Measurements from ENCODE around the gene H2BK1. TPM values are rescaled to one million over a fixed set of nuclear protein-coding genes. Genes with fewer than 3 reads are reported as not detected.

The H2BK1 gene
- total RNA-seq, 1 experiment from 2014 or later = not detected

DNA sequence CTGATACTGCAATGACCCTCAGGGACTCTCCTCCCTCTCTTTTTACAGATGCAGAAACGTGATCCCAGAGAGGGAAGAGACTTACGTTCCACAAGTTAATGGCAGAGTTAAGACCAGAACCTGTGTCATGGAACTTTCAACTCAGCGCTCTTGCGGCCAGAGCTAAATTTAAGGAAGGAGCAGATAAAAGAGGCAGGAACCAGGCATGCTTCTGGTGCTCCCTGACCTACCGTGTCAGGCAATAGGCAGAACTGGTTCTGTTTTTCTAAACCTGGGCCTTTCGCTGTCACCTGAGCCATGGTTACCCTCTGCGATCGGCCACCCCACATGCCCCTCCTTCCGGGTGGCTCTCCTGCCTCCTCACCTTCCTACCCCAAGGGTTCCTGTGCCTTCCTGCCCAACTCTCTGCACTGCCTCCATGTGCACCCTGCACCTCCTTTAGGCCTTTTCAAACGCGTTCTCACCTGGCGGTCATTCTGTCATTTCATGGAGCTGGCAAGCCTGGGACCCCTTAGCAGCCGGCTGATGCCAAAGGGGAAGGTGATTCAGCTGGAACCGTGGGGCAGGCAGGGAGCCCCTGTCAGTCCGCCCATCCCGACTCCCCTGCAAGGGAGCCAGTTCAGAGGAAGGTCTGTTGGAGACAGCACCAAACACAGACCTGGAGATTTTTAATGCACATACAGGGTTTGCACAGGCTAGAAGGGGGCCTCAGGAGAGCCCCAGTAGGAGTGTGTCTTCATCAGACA is 35.1 kb downstream of the H2BK1 start:
- intact Hi-C loops (cut with micrococcal nuclease; ENCODE audit: unreplicated experiment) (no loop called here), in situ Hi-C loops (cut with HindIII; ENCODE audit: low pct_unique_long_range_greater_than_20kb, low sequenced_read_pairs) (no loop called here)
- Histone ChIP-seq H3K4me1 (ENCODE audit: control insufficient read depth, insufficient read depth, low read length) (no peaks in the 10 kb centered on the region), H3K36me3 (ENCODE audit: control insufficient read depth, insufficient read depth, low read length) (no peaks in the 10 kb centered on the region), H3K4me3 (ENCODE audit: low read depth in 2 of 2, low read length in 2 of 2) (no peak overlapping the region), H3K27ac (ENCODE audit: low read length) (no peak overlapping the region), H3K9me3 (ENCODE audit: control insufficient read depth, insufficient read depth, low read depth, low read length) (no peaks in the 10 kb centered on the region), H3K27me3 (ENCODE audit: control insufficient read depth, insufficient read depth, low read length) (peaks cover 8% of the 10 kb centered on the region)
- no TSS peak for BruUV-seq (replicated peaks)
- ChIA-PET CTCF (no interaction called here), POLR2A (no interaction called here)
- ATAC-seq = no peak
- DNase-seq (ENCODE audit: low read depth, low spot score) = no peak
- TF ChIP-seq, protein P1, sequence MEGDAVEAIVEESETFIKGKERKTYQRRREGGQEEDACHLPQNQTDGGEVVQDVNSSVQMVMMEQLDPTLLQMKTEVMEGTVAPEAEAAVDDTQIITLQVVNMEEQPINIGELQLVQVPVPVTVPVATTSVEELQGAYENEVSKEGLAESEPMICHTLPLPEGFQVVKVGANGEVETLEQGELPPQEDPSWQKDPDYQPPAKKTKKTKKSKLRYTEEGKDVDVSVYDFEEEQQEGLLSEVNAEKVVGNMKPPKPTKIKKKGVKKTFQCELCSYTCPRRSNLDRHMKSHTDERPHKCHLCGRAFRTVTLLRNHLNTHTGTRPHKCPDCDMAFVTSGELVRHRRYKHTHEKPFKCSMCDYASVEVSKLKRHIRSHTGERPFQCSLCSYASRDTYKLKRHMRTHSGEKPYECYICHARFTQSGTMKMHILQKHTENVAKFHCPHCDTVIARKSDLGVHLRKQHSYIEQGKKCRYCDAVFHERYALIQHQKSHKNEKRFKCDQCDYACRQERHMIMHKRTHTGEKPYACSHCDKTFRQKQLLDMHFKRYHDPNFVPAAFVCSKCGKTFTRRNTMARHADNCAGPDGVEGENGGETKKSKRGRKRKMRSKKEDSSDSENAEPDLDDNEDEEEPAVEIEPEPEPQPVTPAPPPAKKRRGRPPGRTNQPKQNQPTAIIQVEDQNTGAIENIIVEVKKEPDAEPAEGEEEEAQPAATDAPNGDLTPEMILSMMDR (IDR thresholded peaks at IDR 0.05) = no peak
- no peak for TF ChIP-seq POLR2AphosphoS5 (IDR thresholded peaks at IDR 0.05; ENCODE audit: low read depth, low read length)
- no peak for TF ChIP-seq TCF7L2 (IDR thresholded peaks at IDR 0.05; ENCODE audit: low read depth, low read length)
- TF ChIP-seq, protein P2, sequence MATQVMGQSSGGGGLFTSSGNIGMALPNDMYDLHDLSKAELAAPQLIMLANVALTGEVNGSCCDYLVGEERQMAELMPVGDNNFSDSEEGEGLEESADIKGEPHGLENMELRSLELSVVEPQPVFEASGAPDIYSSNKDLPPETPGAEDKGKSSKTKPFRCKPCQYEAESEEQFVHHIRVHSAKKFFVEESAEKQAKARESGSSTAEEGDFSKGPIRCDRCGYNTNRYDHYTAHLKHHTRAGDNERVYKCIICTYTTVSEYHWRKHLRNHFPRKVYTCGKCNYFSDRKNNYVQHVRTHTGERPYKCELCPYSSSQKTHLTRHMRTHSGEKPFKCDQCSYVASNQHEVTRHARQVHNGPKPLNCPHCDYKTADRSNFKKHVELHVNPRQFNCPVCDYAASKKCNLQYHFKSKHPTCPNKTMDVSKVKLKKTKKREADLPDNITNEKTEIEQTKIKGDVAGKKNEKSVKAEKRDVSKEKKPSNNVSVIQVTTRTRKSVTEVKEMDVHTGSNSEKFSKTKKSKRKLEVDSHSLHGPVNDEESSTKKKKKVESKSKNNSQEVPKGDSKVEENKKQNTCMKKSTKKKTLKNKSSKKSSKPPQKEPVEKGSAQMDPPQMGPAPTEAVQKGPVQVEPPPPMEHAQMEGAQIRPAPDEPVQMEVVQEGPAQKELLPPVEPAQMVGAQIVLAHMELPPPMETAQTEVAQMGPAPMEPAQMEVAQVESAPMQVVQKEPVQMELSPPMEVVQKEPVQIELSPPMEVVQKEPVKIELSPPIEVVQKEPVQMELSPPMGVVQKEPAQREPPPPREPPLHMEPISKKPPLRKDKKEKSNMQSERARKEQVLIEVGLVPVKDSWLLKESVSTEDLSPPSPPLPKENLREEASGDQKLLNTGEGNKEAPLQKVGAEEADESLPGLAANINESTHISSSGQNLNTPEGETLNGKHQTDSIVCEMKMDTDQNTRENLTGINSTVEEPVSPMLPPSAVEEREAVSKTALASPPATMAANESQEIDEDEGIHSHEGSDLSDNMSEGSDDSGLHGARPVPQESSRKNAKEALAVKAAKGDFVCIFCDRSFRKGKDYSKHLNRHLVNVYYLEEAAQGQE (IDR thresholded peaks at IDR 0.05; ENCODE audit: insufficient read depth in 1 of 2, low read depth in 2 of 2, low read length in 1 of 2) = no peak
- no peak for TF ChIP-seq SIN3A (IDR thresholded peaks at IDR 0.05; ENCODE audit: borderline replicate concordance, insufficient read depth, low read depth, low read length)

DNA sequence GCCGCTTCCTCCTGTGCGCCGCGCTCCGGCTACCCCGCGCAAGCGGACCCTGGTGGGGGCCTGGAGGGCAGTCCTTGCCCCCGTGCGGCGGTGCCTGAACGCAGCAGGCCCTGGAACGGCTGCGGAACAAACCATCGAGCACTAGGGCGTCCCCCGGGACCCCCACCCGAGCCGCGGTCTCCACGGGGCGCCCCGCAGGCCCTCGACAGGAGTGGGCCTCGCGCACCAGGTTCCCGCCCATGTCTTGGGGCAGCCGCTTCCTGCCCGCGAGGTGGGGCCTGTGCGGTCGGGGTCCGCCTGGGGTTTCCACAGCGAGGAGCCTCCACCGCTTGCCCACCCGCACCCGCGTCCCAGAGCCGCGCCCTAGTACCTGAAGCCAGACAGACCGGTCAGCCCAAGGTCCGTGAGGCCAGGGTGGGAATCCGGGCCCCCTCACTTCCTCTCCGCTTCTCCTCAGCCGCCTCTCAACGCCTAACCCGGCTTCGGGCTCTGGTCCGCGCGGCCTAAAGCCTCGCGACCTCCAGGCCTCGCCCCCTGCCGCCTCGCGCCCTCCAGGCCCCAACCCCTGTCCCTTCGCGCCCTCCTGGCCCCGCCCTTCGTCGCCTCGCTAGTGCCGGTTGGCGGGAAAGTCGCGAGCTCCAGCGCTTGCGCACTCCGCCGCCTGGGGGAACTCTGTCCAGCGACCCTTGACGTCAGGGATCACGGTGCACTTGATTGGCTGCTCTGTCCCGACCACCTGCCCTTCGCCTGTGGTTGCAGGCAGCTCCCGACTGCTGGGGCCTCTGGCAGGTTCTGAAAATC is 35.8 kb downstream of the H2BK1 start:
- TF ChIP-seq SIN3A (IDR thresholded peaks at IDR 0.05; ENCODE audit: borderline replicate concordance, insufficient read depth, low read depth, low read length) = no peak
- TF ChIP-seq, protein P2 (IDR thresholded peaks at IDR 0.05; ENCODE audit: insufficient read depth in 1 of 2, low read depth in 2 of 2, low read length in 1 of 2) = no peak
- in situ Hi-C loops (cut with HindIII; ENCODE audit: low pct_unique_long_range_greater_than_20kb, low sequenced_read_pairs) (no loop called here), intact Hi-C loops (cut with micrococcal nuclease; ENCODE audit: unreplicated experiment) (no loop called here)
- ChIA-PET CTCF (no interaction called here), POLR2A (no interaction called here)
- no peaks in the 10 kb centered on the region for H3K9me3 ChIP-seq (ENCODE audit: control insufficient read depth, insufficient read depth, low read depth, low read length)
- no peaks in the 10 kb centered on the region for H3K36me3 ChIP-seq (ENCODE audit: control insufficient read depth, insufficient read depth, low read length)
- BruUV-seq (replicated peaks) = no TSS peak
- no peaks in the 10 kb centered on the region for H3K4me1 ChIP-seq (ENCODE audit: control insufficient read depth, insufficient read depth, low read length)
- H3K27me3 ChIP-seq (ENCODE audit: control insufficient read depth, insufficient read depth, low read length) = peaks cover 12% of the 10 kb centered on the region
- no peak overlapping the region for H3K4me3 ChIP-seq (ENCODE audit: low read depth in 2 of 2, low read length in 2 of 2)
- DNase-seq (ENCODE audit: low read depth, low spot score) (no peak), ATAC-seq (no peak)
- H3K27ac ChIP-seq (ENCODE audit: low read length) = no peak overlapping the region

All from Panc1 (cell line).